Caco-2 (cell line): ENCODE data around the gene ADPGK. TPM values are rescaled to one million over a fixed set of nuclear protein-coding genes. Genes with fewer than 3 reads are reported as not detected.

Experiments
- BruUV-seq: library from RNA; stranded (reverse); fragments of 400-500 nt; replicated peaks from 2 replicates; lab custom pipeline; 2021; lab: Mats Ljungman, UMichigan
- CTCF ChIA-PET: fragments of 300-600 bp; sonication (Branson Sonifier 250); formaldehyde crosslinking; loops from one replicate; lab custom pipeline; 2022; ENCODE audit warnings: antibody characterized with exemption; lab: Charles Lee
- POLR2A ChIA-PET: fragments of 300-600 bp; sonication (Branson Sonifier 250); formaldehyde crosslinking; loops from one replicate; lab custom pipeline; 2022; ENCODE audit warnings: antibody characterized with exemption; lab: Charles Lee
- DNase-seq, 2 experiments: peaks; one replicate each; pipeline versions ENCODE4 v3.0.0 to v3.0.0-alpha.2; 2020 to 2022
- H3K27me3 ChIP-seq: replicated peaks from 2 replicates; pipeline ENCODE4 v1.6.0; 2011; ENCODE audit warnings: low read length; ENCODE audit not compliant: control insufficient read depth, insufficient read depth
- H3K36me3 ChIP-seq: 2 replicates; pipeline ENCODE4 v1.5.1; 2011; ENCODE audit warnings: low read length; ENCODE audit not compliant: control insufficient read depth, insufficient read depth
- H3K4me1 ChIP-seq: fragments of 250-450 bp; sonication (Bioruptor Pico); 2 replicates; pipeline ENCODE4 v1.5.1; 2020; ENCODE audit warnings: mild to moderate bottlenecking
- H3K4me3 ChIP-seq: 2 replicates; pipeline ENCODE4 v1.5.1; 2011; ENCODE audit warnings: low read depth, mild to moderate bottlenecking, control low read depth, low read length
- H3K9me3 ChIP-seq: fragments of 250-450 bp; sonication (Bioruptor Pico); 2 replicates; pipeline ENCODE4 v1.5.1; 2020; ENCODE audit warnings: mild to moderate bottlenecking, moderate library complexity
- H3K27ac Mint-ChIP-seq: one replicate; pipeline ENCODE4 v1.8.0; 2022; ENCODE audit warnings: mixed read lengths; ENCODE audit not compliant: unreplicated experiment
- H3K27me3 Mint-ChIP-seq: one replicate; pipeline ENCODE4 v1.8.0; 2022; ENCODE audit warnings: mixed read lengths; ENCODE audit not compliant: insufficient read depth, unreplicated experiment
- H3K36me3 Mint-ChIP-seq: one replicate; pipeline ENCODE4 v1.8.0; 2022; ENCODE audit warnings: mild to moderate bottlenecking, mixed read lengths; ENCODE audit not compliant: insufficient read depth, unreplicated experiment
- H3K4me1 Mint-ChIP-seq: one replicate; pipeline ENCODE4 v1.8.0; 2022; ENCODE audit warnings: low read depth, mixed read lengths; ENCODE audit not compliant: unreplicated experiment
- H3K4me3 Mint-ChIP-seq: one replicate; pipeline ENCODE4 v1.8.0; 2022; ENCODE audit warnings: mild to moderate bottlenecking, moderate library complexity, mixed read lengths; ENCODE audit not compliant: unreplicated experiment
- H3K9me3 Mint-ChIP-seq: one replicate; pipeline ENCODE4 v1.8.0; 2022; ENCODE audit warnings: mixed read lengths; ENCODE audit not compliant: unreplicated experiment
- CTCF ChIP-seq, 2 experiments: fragments of 200-600 bp in 1 of 2; IDR thresholded peaks; 1 replicate in 1 of 2; 2 replicates in 1 of 2; pipeline versions ENCODE4 v1.5.1 to v1.8.0; 2011 to 2022; ENCODE audit warnings: antibody characterized with exemption in 1 of 2, control low read depth in 1 of 2, inconsistent platforms in 1 of 2, low read depth in 1 of 2, low read length in 1 of 2, mild to moderate bottlenecking in 1 of 2, moderate library complexity in 1 of 2; ENCODE audit not compliant: insufficient read depth in 1 of 2, severe bottlenecking in 1 of 2, unreplicated experiment in 1 of 2
- intact Hi-C: fragments of 100-400 bp; cut with micrococcal nuclease; formaldehyde crosslinking; loops from one replicate; pipeline ENCODE4 v1.10.0; 2022; ENCODE audit not compliant: unreplicated experiment
- total RNA-seq: library from RNA; stranded (reverse); gene quantifications from 2 replicates; pipeline ENCODE4 v1.2.3, GENCODE V29; 2022

Gene ADPGK
- total RNA-seq, 1 experiment from 2014 or later: 55.6 TPM

- no peaks in the 10 kb centered on the region; the same call in 1 of the 2 replicates for H3K27me3 ChIP-seq
- no peaks in the 10 kb centered on the region for H3K36me3 ChIP-seq
- Mint-ChIP-seq H3K27me3 (peaks cover 19% of the 10 kb centered on the region), H3K9me3 (no peaks in the 10 kb centered on the region), H3K4me3 (no peak overlapping the region), H3K36me3 (no peaks in the 10 kb centered on the region), H3K27ac (no peak overlapping the region), H3K4me1 (no peaks in the 10 kb centered on the region)
- TF ChIP-seq CTCF (IDR thresholded peaks at IDR 0.05; ENCODE audit: insufficient read depth in 1 of 2, low read depth in 1 of 2, low read length in 1 of 2, severe bottlenecking in 1 of 2, unreplicated experiment in 1 of 2): no peak
- H3K4me3 ChIP-seq: no peak overlapping the region
- intact Hi-C loops: no loop called here
- no peaks in the 10 kb centered on the region for H3K9me3 ChIP-seq
- no peak for DNase-seq
- CTCF ChIA-PET: no interaction called here
- no peaks in the 10 kb centered on the region for H3K4me1 ChIP-seq
- no TSS peak for BruUV-seq
- POLR2A ChIA-PET: no interaction called here
Observed at GRCh38 chr15:72820278-72820677, 36.7 kb upstream of the ADPGK start.

- Histone ChIP-seq H3K4me3 (no peak overlapping the region), H3K36me3 (no peaks in the 10 kb centered on the region), H3K4me1 (no peaks in the 10 kb centered on the region), H3K27me3 (no peaks in the 10 kb centered on the region; the same call in 1 of the 2 replicates), H3K9me3 (no peaks in the 10 kb centered on the region)
- Mint-ChIP-seq H3K4me3 (no peak overlapping the region), H3K4me1 (no peaks in the 10 kb centered on the region), H3K27ac (no peak overlapping the region), H3K27me3 (peaks cover 21% of the 10 kb centered on the region), H3K9me3 (no peaks in the 10 kb centered on the region), H3K36me3 (no peaks in the 10 kb centered on the region)
- TF ChIP-seq CTCF (IDR thresholded peaks at IDR 0.05; ENCODE audit: insufficient read depth in 1 of 2, low read depth in 1 of 2, low read length in 1 of 2, severe bottlenecking in 1 of 2, unreplicated experiment in 1 of 2): no peak
- intact Hi-C loops: no loop called here
- DNase-seq: no peak
- BruUV-seq: no TSS peak
- CTCF ChIA-PET: no interaction called here
- POLR2A ChIA-PET: no interaction called here
Observed at GRCh38 chr15:72818632-72819031, 35.1 kb upstream of the ADPGK start.

GRCh38 chr15:72813345-72814004 lies 29.9 kb upstream of the ADPGK start:
- CTCF ChIA-PET: no interaction called here
- TF ChIP-seq CTCF (IDR thresholded peaks at IDR 0.05; ENCODE audit: insufficient read depth in 1 of 2, low read depth in 1 of 2, low read length in 1 of 2, severe bottlenecking in 1 of 2, unreplicated experiment in 1 of 2): no peak
- peaks cover 23% of the 10 kb centered on the region for H3K27me3 Mint-ChIP-seq

More at GRCh38 chr15:72813345-72814004, 29.9 kb upstream of the ADPGK start:
- no peaks in the 10 kb centered on the region for H3K4me1 Mint-ChIP-seq
- no peaks in the 10 kb centered on the region for H3K9me3 Mint-ChIP-seq
- Histone ChIP-seq H3K4me1 (no peaks in the 10 kb centered on the region), H3K9me3 (no peaks in the 10 kb centered on the region), H3K4me3 (no peak overlapping the region), H3K36me3 (no peaks in the 10 kb centered on the region), H3K27me3 (no peaks in the 10 kb centered on the region; the same call in 1 of the 2 replicates)
- H3K36me3 Mint-ChIP-seq: no peaks in the 10 kb centered on the region
- no peak overlapping the region for H3K4me3 Mint-ChIP-seq
- no TSS peak for BruUV-seq
- DNase-seq: no peak
- POLR2A ChIA-PET: no interaction called here
- H3K27ac Mint-ChIP-seq: no peak overlapping the region
- intact Hi-C loops: no loop called here
